ENCODE measurements around the gene CAAP1. TPM values are rescaled to one million over a fixed set of nuclear protein-coding genes. Genes with fewer than 3 reads are reported as not detected.

CAAP1 gene
- 18.2 and 20.2 TPM in 2 replicates for total RNA-seq (ENCODE audit: low replicate concordance)
- long read RNA-seq, transcript CAAP1-201 (6 exons, 2,791 nt): major isoform, 30 of 46 reads
- long read RNA-seq, transcript CAAP1-206 (6 exons, 1,532 nt): minor isoform, 6 of 46 reads
- long read RNA-seq, partial matches to known transcripts: 4 of 46 reads
- long read RNA-seq, other reads (novel, unspliced or antisense): 6 of 46 reads

DNA sequence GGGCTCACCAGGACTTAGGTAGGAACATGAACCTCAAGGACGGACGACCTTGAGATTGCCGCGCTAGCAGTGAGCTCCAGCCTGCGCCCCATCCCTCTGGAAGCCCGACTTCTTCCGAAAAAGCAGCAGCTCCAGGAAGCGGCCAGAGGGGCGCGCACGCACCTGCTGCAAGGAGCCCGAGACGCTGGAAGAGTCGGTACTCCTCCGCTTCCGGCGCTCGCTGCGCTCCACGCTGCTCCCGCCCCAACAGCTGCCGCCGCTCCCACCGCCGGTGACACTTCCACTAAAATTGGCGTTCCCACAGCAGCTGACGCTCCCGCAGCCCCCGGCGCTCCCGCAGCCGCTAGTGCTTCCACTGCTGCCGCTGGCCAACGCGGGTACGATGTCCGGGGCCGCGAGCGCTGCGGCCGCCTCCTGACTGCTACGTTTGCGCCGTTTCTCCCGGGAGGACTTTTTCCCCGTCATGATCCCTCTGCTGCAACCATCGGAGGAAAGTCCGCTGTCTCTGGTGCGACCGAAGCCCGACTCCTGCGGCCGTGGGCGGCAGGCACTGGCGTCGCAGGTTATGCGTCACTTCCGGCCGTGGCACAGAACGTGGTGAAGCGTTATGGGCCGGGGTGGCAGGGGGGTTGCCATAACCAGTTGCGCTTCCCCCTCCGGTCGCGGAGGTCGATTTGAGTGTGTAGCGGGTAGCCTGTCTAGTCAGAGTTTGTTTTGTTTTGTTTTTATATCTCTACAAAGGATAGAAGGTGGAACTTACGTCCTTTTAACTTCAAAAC lies at the start of gene CAAP1:
TSS of gene CAAP1 (minus strand) at position 552 of the 779 bp plus-strand sequence. CDS start at position 465, 87 bp downstream.
- peaks cover 7% of the 10 kb centered on the region for H3K9me3 Mint-ChIP-seq
- peak; percentile 62 for TF ChIP-seq CTCF (conservative IDR thresholded peaks at IDR 0.05)
- H3K27ac Mint-ChIP-seq: peak within 1 kb of the TSS; percentile 98

DNA sequence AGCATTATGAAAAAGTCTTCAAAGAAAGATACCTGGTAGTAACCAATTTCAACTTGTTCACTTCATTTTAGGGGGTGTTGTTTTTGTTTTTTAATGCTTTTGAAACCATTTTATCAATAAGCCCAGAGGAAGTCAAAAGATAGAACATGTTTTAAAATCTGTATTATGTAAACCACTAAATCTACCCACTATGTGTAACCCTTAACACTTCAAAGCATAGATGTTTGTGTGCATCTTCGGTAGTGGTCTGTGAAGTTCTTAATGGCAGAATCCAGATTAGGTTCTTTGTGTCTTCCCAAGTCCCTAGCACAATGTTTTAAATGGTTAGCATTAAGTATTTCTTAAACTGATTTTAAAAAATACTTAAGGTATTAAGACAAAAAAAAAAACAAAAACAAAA lies 48.2 kb upstream of the CAAP1 start:
- Mint-ChIP-seq H3K4me1 (ENCODE audit: unreplicated experiment) (peaks cover 25% of the 10 kb centered on the region), H3K27me3 (no peaks in the 10 kb centered on the region), H3K27ac (no peak overlapping the region), H3K36me3 (peaks cover 31% of the 10 kb centered on the region), H3K9me3 (no peaks in the 10 kb centered on the region), H3K4me3 (no peak overlapping the region)
- TF ChIP-seq CTCF (conservative IDR thresholded peaks at IDR 0.05): no peak
- DNase-seq (ENCODE audit: extremely low spot score, unreplicated experiment): no peak

More for the DNA sequence above, at the start of gene CAAP1:
- DNase-seq (ENCODE audit: extremely low spot score, unreplicated experiment): peak; percentile 91
- no peaks in the 10 kb centered on the region for H3K36me3 Mint-ChIP-seq
- peaks cover 8% of the 10 kb centered on the region for H3K4me1 Mint-ChIP-seq (ENCODE audit: unreplicated experiment)
- no peaks in the 10 kb centered on the region for H3K27me3 Mint-ChIP-seq
- H3K4me3 Mint-ChIP-seq: peak within 1 kb of the TSS; percentile 97

GRCh38 chr9:26939955-26940711 lies 47.5 kb upstream of the CAAP1 start:
- H3K4me1 Mint-ChIP-seq (ENCODE audit: unreplicated experiment): peaks cover 19% of the 10 kb centered on the region
- no peak overlapping the region for H3K4me3 Mint-ChIP-seq
- no peaks in the 10 kb centered on the region for H3K9me3 Mint-ChIP-seq
- no peak for TF ChIP-seq CTCF (conservative IDR thresholded peaks at IDR 0.05)
- H3K27me3 Mint-ChIP-seq: no peaks in the 10 kb centered on the region
- DNase-seq (ENCODE audit: extremely low spot score, unreplicated experiment): no peak
- H3K27ac Mint-ChIP-seq: no peak overlapping the region
- H3K36me3 Mint-ChIP-seq: peaks cover 31% of the 10 kb centered on the region

DNA sequence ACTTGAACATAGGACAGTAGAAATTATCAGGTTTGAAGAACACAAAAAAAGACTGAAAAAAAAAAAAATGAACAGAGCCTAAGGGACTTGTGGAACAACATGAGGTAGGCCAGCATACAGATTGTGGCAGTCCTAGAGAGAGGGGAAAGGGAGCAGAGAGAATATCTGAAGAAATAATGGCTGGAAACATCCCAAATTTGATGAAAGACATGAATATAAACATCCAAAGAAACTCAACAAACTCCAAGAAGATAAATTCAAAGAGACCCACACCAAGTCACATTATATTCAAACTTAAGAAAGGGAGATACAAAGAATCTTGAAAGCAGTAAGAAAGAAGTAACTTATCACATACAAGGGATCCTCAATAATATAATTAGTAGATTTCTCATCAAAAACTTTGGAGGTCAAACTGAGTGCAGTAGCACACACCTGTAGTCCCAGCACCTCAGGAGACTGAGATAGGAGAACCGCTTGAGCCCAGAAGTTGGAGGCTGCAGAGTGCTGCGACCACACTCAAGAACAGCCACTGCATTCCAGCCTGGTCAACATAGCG lies 45.3 kb upstream of the CAAP1 start:
- no peak overlapping the region for H3K27ac Mint-ChIP-seq
- no peak overlapping the region for H3K4me3 Mint-ChIP-seq

More for the DNA sequence above, 45.3 kb upstream of the CAAP1 start:
- Mint-ChIP-seq H3K27me3 (no peaks in the 10 kb centered on the region), H3K9me3 (no peaks in the 10 kb centered on the region), H3K4me1 (ENCODE audit: unreplicated experiment) (peaks cover 14% of the 10 kb centered on the region), H3K36me3 (peaks cover 25% of the 10 kb centered on the region)
- no peak for TF ChIP-seq CTCF (conservative IDR thresholded peaks at IDR 0.05)
- DNase-seq (ENCODE audit: extremely low spot score, unreplicated experiment): no peak
